Mesenchymal stem cell (in vitro differentiated cells and primary cell): ENCODE results near the gene GREB1L.

Source experiments
- DNase-seq: peaks from one replicate; pipeline ENCODE4 v3.0.0-alpha.2; 2013
- H2AFZ ChIP-seq: one replicate; pipeline ENCODE4 v1.6.1; 2013; ENCODE audit warnings: low read depth, mild to moderate bottlenecking, control low read depth, inconsistent platforms, low read length, moderate library complexity
- H2AK5ac ChIP-seq: 2 replicates; pipeline ENCODE4 v1.6.1; 2013; ENCODE audit warnings: low read length, moderate library complexity, mild to moderate bottlenecking, inconsistent platforms; ENCODE audit not compliant: severe bottlenecking
- H2BK120ac ChIP-seq: one replicate; pipeline ENCODE4 v1.6.1; 2013; ENCODE audit warnings: low read depth, mild to moderate bottlenecking, inconsistent platforms, low read length, moderate library complexity
- H2BK12ac ChIP-seq, 2 experiments: one replicate each; pipeline ENCODE4 v1.6.1; 2013; ENCODE audit warnings: inconsistent platforms in 2 of 2, low read length in 2 of 2, mild to moderate bottlenecking in 2 of 2, moderate library complexity in 2 of 2, control low read depth in 1 of 2
- H2BK15ac ChIP-seq: one replicate; pipeline ENCODE4 v1.6.1; 2013; ENCODE audit warnings: mild to moderate bottlenecking, low read depth, inconsistent platforms; ENCODE audit not compliant: poor library complexity, severe bottlenecking
- H2BK5ac ChIP-seq: 2 replicates; pipeline ENCODE4 v1.6.1; 2013; ENCODE audit warnings: low read depth, mild to moderate bottlenecking, low read length, control low read depth, inconsistent platforms; ENCODE audit not compliant: poor library complexity, severe bottlenecking
- H3K14ac ChIP-seq, 2 experiments: one replicate each; pipeline ENCODE4 v1.6.1; 2013; ENCODE audit warnings: inconsistent platforms in 2 of 2, low read length in 2 of 2, control low read depth in 1 of 2, mild to moderate bottlenecking in 1 of 2, moderate library complexity in 1 of 2
- H3K18ac ChIP-seq, 2 experiments: one replicate each; pipeline ENCODE4 v1.6.1; 2013; ENCODE audit warnings: inconsistent platforms in 2 of 2, low read length in 2 of 2, control low read depth in 1 of 2, low read depth in 1 of 2, mild to moderate bottlenecking in 1 of 2
- H3K23ac ChIP-seq, 2 experiments: one replicate each; pipeline ENCODE4 v1.6.1; 2013; ENCODE audit warnings: inconsistent platforms in 2 of 2, low read length in 2 of 2, mild to moderate bottlenecking in 2 of 2, moderate library complexity in 2 of 2, control low read depth in 1 of 2
- H3K27ac ChIP-seq: 2 replicates; pipeline ENCODE4 v1.5.1; 2013; ENCODE audit warnings: mild to moderate bottlenecking, moderate library complexity, low read length, control low read depth, inconsistent platforms; ENCODE audit not compliant: poor library complexity, severe bottlenecking
- H3K27me3 ChIP-seq, 2 experiments: 2 replicates each; pipeline versions ENCODE4 v1.6.1 to v1.7.0; 2013; ENCODE audit warnings: low read length in 2 of 2, mild to moderate bottlenecking in 2 of 2, moderate library complexity in 2 of 2, control low read depth in 1 of 2, inconsistent platforms in 1 of 2; ENCODE audit not compliant: control insufficient read depth in 1 of 2, insufficient read depth in 1 of 2
- H3K36me3 ChIP-seq, 2 experiments: 2 replicates each; pipeline versions ENCODE4 v1.6.1 to v1.7.0; 2013; ENCODE audit warnings: low read length in 2 of 2, control low read depth in 1 of 2, inconsistent platforms in 1 of 2, low read depth in 1 of 2, mild to moderate bottlenecking in 1 of 2; ENCODE audit not compliant: insufficient read depth in 2 of 2, control insufficient read depth in 1 of 2
- H3K4ac ChIP-seq, 2 experiments: one replicate each; pipeline ENCODE4 v1.6.1; 2013; ENCODE audit warnings: inconsistent platforms in 2 of 2, low read length in 2 of 2, mild to moderate bottlenecking in 2 of 2, moderate library complexity in 2 of 2, control low read depth in 1 of 2, low read depth in 1 of 2
- H3K4me1 ChIP-seq: 2 replicates; pipeline ENCODE4 v1.6.1; 2013; ENCODE audit warnings: low read depth, low read length, control low read depth; ENCODE audit not compliant: control insufficient read depth, insufficient read depth
- H3K4me2 ChIP-seq: 2 replicates; pipeline ENCODE4 v1.6.1; 2013; ENCODE audit warnings: low read length, mild to moderate bottlenecking, inconsistent platforms; ENCODE audit not compliant: poor library complexity, severe bottlenecking
- H3K4me3 ChIP-seq, 2 experiments: 2 replicates each; pipeline versions ENCODE4 v1.5.1 to v1.7.0; 2013; ENCODE audit warnings: low read length in 2 of 2, mild to moderate bottlenecking in 2 of 2, control low read depth in 1 of 2, low read depth in 1 of 2; ENCODE audit not compliant: insufficient read depth in 1 of 2
- H3K79me1 ChIP-seq: replicated peaks from 2 replicates; pipeline ENCODE4 v1.6.1; 2013; ENCODE audit warnings: mild to moderate bottlenecking, control low read depth, low read length, inconsistent platforms; ENCODE audit not compliant: poor library complexity, severe bottlenecking
- H3K9ac ChIP-seq: 2 replicates; pipeline ENCODE4 v1.7.0; 2013; ENCODE audit warnings: mild to moderate bottlenecking, low read length, moderate library complexity
- H3K9me3 ChIP-seq: 2 replicates; pipeline ENCODE4 v1.7.0; 2013; ENCODE audit warnings: mild to moderate bottlenecking, low read length; ENCODE audit not compliant: control insufficient read depth
- H4K8ac ChIP-seq: one replicate; pipeline ENCODE4 v1.6.1; 2013; ENCODE audit warnings: inconsistent platforms, mild to moderate bottlenecking, low read length, moderate library complexity
- H4K91ac ChIP-seq: one replicate; pipeline ENCODE4 v1.6.1; 2013; ENCODE audit warnings: mild to moderate bottlenecking, low read length, inconsistent platforms
- WGBS: methylation state at CpG from one replicate; pipeline ENCODE4 v1.1.7; 2013; ENCODE audit warnings: mixed read lengths; 5-methylcytosine and 5-hydroxymethylcytosine counted together

GREB1L gene

DNA sequence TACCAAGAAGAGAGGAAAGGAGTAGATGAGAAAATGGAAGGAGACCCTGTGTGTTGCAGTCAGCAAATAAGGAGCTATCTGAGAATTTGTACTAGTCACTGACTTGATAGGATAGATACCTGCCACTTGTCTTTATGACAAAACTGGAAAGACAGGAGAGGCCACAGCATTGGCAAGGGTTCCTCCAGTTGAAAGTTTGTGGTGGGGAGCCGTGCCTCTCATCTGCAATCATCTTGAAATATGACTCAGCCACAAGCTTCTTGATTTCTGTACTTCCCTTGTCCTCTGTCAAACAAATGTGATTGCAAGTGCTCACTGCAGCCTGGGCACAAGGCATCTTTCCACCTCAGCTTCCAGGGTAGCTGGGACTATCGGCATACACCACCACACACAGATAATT, 99.1 kb downstream of the GREB1L start:
- Histone ChIP-seq H3K4ac (no peak overlapping the region), H4K91ac (no peak overlapping the region), H2BK12ac (no peak overlapping the region), H3K4me3 (no peak overlapping the region), H2AFZ (no peak overlapping the region), H3K4me2 (no peak overlapping the region), H3K9me3 (no peaks in the 10 kb centered on the region), H2BK5ac (no peak overlapping the region), H2AK5ac (no peak overlapping the region), H3K27me3 (no peaks in the 10 kb centered on the region), H3K9ac (no peak overlapping the region), H2BK15ac (no peak overlapping the region), H3K23ac (no peak overlapping the region), H3K14ac (no peak overlapping the region), H3K18ac (no peak overlapping the region), H3K36me3 (no peaks in the 10 kb centered on the region), H3K79me1 (no peaks in the 10 kb centered on the region), H4K8ac (no peak overlapping the region), H3K4me1 (peaks cover 3% of the 10 kb centered on the region), H3K27ac (no peak overlapping the region), H2BK120ac (no peak overlapping the region)
- WGBS, result 76% methylated on average over 2 of the region's 2 CpGs
- DNase-seq, result no peak

- H3K27me3 ChIP-seq, result no peaks in the 10 kb centered on the region
- no peak overlapping the region for H2AK5ac ChIP-seq
- no peaks in the 10 kb centered on the region for H3K79me1 ChIP-seq
- no peak overlapping the region for H2BK5ac ChIP-seq
- no peaks in the 10 kb centered on the region for H3K36me3 ChIP-seq
- no peak overlapping the region for H3K4me3 ChIP-seq
- H3K9ac ChIP-seq, result no peak overlapping the region
- no peak overlapping the region for H2BK12ac ChIP-seq
- DNase-seq, result no peak
- no peak overlapping the region for H4K91ac ChIP-seq
- no peak overlapping the region for H3K14ac ChIP-seq
- H3K4me1 ChIP-seq, result peaks cover 2% of the 10 kb centered on the region
- no peak overlapping the region for H3K18ac ChIP-seq
- no peak overlapping the region for H2BK120ac ChIP-seq
- no peak overlapping the region for H3K23ac ChIP-seq
- H3K9me3 ChIP-seq, result no peaks in the 10 kb centered on the region
- no peak overlapping the region for H4K8ac ChIP-seq
- no peak overlapping the region for H2AFZ ChIP-seq
- 27% methylated on average over 1 of the region's 1 CpG for WGBS
- no peak overlapping the region for H3K27ac ChIP-seq
- no peak overlapping the region for H3K4me2 ChIP-seq
- no peak overlapping the region for H3K4ac ChIP-seq
- H2BK15ac ChIP-seq, result no peak overlapping the region
Measured at GRCh38 chr18:21342372-21342771, 100.3 kb downstream of the GREB1L start.

DNA sequence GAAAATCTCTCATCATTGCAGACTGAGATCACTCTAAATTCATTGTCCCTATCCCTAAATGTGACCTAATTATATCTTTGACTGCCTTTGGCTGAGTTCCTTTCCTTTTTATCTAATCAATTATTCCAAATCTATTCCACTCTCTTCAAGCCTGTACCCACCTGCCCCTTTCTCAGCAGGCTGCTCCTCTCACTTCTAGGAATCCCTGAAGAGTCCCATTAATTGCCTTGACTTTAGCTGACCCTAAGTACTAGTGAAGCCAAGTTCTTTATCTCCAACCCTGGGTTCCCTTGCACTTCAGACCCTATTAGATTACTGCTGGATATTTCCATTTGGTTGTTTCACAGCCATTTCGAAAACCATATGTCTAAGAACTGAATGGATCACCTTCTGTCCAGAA, 102.8 kb downstream of the GREB1L start:
- Histone ChIP-seq H3K4me3 (no peak overlapping the region), H3K27ac (no peak overlapping the region), H2AK5ac (no peak overlapping the region), H2BK5ac (no peak overlapping the region), H3K14ac (no peak overlapping the region), H2BK12ac (no peak overlapping the region), H3K18ac (no peak overlapping the region), H2BK15ac (no peak overlapping the region), H3K9me3 (no peaks in the 10 kb centered on the region), H3K4me2 (no peak overlapping the region), H3K9ac (no peak overlapping the region), H2AFZ (no peak overlapping the region), H3K4me1 (peaks cover under 1% of the 10 kb centered on the region), H4K8ac (no peak overlapping the region), H3K36me3 (no peaks in the 10 kb centered on the region), H4K91ac (no peak overlapping the region), H3K27me3 (no peaks in the 10 kb centered on the region), H3K79me1 (no peaks in the 10 kb centered on the region), H3K4ac (no peak overlapping the region), H2BK120ac (no peak overlapping the region), H3K23ac (no peak overlapping the region)
- no peak for DNase-seq
- WGBS, result 97% methylated on average over 1 of the region's 1 CpG

GRCh38 chr18:21345840-21346239, 103.8 kb downstream of the GREB1L start:
- H2BK15ac ChIP-seq, result no peak overlapping the region
- no peak overlapping the region for H4K91ac ChIP-seq
- H2AK5ac ChIP-seq, result no peak overlapping the region
- H3K79me1 ChIP-seq, result no peaks in the 10 kb centered on the region
- no peak overlapping the region for H2AFZ ChIP-seq
- no peak overlapping the region for H3K14ac ChIP-seq
- no peak overlapping the region for H3K4me2 ChIP-seq
- H3K18ac ChIP-seq, result no peak overlapping the region
- no peak overlapping the region for H2BK120ac ChIP-seq
- no peak overlapping the region for H4K8ac ChIP-seq
- no peak for DNase-seq
- no peaks in the 10 kb centered on the region for H3K4me1 ChIP-seq
- H3K9me3 ChIP-seq, result no peaks in the 10 kb centered on the region
- WGBS, result 78% methylated on average over 7 of the region's 7 CpGs
- no peak overlapping the region for H2BK12ac ChIP-seq
- H3K36me3 ChIP-seq, result no peaks in the 10 kb centered on the region
- no peak overlapping the region for H3K4ac ChIP-seq
- H3K27ac ChIP-seq, result no peak overlapping the region
- no peaks in the 10 kb centered on the region for H3K27me3 ChIP-seq
- H2BK5ac ChIP-seq, result no peak overlapping the region
- no peak overlapping the region for H3K23ac ChIP-seq
- H3K4me3 ChIP-seq, result no peak overlapping the region
- H3K9ac ChIP-seq, result no peak overlapping the region
